T1000 (cell line): ENCODE results near the gene SATB1.
"Not testable (repeated sequence)": the region's sequence is repeated elsewhere in the genome, so short reads cannot be mapped to it uniquely, and the experiment has no call there.

Experiments
- DNase-seq: peaks from one replicate; lab custom pipeline; 2025; ENCODE audit warnings: mixed read lengths; lab: John Stamatoyannopoulos, UW

Gene SATB1

DNA sequence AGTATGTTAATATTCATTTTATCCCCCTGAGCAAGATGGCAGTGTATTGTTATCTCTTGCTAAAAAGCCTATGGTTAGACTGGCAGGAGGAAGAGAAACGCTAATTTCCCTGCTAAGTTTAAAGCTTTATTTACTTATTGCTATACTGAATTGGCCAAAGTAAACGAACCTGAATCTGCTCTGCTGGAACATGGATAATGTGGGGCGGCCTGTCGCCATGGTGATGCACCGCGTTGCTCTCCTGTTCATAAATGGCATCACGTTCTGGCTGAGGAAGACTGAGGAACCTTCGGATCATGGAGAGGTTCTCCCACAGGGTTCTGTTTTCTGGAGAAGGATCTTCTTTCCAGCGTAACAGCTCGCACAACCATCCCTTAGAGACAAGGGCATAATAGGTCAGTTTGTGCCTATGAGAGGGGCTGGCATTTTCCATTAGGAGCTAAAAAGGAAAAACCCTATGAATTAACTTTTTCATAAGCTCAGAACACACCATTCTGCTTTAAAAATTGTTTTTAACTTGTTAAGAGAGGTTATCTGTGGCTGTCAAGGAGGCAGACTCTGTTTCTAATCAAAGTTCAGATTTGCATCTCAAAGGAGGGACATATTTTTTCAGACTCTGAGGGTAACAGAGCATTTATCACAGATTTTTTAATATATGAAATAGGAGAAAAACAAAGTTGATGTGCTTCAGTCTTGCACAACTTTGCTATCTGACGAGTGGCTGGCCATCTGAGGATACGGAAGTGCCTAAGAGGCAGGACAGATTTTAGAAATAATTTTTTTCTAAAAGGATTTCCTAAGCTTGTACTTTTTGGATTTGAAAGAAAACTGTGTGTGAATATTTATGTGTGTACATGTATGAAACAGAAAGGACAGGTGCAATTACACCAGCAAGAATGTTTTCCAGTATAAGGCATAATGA lies 73.1 kb downstream of the SATB1 start:
- DNase-seq, result no peak

DNA sequence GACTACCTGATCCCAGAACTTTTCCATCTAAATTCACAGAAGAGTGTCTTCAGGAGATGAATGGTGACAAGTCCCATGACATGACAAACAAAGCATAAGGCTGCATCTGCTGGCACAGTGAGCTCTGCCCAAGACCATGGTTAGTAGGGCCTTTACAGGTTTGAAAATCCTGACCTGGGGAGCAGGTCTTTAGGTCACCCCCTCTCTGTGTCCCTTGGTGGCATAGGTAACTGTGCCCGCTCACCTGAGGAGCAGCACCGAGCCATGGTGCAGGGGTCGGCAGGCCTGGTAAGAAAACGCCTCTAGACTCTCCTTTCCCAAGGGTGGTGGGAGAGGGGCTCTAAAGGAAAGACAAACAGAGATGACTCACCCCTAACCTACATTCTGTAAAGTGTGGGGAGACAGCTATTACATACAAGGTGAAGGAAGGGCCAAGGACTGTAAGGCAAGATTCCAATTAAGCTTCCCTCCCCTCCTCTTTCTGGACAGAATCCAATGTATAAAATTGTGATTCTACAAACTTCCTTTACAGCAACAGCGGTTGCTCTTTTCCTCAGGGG lies 74.0 kb downstream of the SATB1 start:
- no peak for DNase-seq

DNA sequence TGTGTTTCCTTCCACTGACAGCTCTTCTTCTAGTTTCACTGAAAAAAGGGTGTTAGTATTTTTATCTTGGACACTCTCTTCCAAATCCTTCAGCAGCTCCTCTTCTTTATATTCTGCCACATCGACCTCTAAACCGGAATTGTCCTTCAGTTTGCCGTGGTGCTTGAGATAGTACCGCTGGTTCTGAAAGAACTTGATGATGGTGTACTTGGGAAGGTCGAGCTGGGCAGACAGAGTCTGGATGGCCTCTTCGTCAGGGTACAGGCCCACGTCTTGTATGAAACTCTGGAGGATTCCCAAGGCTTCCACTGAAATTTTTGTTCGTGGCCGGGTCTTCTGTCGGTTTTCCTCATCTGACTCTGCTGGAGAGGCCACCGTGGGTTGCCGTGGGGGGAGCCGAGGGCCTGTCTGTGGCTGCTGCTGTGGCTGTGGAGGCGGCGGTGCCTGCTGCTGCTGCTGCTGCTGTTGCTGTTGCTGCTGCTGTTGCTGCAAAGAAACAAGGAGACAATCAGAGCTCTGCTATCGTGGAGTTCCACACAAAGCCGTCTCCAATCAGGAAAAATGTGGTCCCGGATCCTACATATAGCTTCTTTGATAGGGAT lies 75.8 kb downstream of the SATB1 start:
- DNase-seq, result no peak

DNA sequence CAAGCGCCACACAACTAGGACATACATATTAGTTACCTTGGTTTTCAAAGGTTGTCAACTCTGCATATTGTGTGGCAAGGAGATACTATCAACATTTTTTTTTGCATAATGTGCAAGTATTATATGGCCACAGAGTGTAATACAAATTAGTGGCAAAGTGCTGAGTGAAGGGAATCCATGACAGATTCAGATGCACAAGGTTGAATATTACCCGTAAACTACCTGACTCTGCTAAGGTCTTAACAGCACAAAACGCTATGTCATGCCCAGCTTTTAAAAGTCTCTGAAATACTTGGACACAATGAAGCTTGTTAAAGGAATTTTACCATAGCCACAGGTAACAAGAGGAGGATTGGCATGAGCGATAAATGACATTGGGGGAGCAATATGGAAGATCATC lies 79.0 kb downstream of the SATB1 start:
- DNase-seq, result no peak

DNA sequence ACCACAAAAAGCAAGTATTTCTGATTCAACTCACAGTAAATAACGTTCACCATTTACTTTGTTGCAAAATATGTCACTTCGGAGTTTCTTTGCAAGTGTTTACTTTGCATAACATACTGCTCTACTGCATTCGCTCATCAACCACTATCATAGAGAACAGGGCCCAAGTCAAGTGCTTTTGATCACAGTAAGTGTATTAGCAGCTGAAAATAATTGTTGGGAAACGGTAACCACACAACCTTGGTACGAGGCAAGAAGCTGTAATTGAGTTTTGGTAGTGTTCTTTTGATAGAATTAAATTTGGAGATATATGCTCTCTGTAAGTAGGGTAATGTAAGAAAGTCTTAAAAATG lies 80.1 kb downstream of the SATB1 start:
- DNase-seq, result no peak

DNA sequence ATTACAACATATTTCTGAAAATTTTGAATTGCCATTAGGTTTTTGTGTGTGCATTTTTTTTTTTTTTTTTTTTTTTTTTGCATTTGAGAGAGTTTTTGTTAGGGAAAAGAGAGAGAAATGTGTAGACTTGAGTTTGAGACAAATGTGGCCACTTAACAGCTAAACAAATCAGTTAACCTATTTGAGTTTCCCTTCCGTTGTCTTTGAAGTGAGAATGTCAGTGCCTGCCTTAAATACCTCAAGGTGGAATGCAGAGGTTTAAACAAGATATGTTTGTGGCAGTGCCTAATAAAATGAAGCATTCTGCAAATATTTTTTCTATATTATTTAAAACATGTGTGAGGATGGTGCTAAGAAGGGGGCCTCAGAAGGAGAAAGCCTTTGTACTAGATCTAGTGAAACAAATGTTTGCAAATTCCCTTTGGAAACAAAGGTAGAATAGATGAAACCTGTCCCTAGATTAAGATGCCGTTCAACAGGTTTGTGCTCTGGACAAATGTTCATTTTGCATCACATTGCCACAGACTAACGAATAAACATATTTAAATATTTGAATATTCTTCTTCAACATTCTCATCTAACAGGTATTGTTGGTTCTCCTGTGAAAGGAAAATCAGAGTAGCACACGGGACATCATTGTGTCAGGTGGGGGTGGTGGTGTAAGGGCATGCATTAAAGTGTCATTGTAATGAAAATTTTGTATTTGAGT lies 80.7 kb downstream of the SATB1 start:
- no peak for DNase-seq

DNA sequence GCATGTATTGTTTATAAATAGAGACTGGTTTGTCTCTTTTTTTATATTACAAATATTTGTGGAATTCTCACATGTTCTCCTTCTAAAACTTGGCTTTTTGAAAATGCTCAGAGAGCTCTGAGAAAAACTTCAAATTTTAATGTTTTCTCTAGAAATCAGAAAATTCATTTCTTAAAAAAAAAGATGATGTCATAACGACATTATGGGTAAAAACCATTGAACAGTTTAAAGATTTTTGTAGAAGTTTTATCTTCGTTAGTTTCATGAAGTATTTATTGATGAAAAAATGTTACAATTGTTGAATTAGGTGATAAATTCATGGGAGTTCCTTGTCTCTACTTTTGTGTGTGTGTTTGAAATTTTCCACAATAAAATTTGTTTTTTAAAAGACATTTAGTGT lies 81.3 kb downstream of the SATB1 start:
- no peak for DNase-seq

DNA sequence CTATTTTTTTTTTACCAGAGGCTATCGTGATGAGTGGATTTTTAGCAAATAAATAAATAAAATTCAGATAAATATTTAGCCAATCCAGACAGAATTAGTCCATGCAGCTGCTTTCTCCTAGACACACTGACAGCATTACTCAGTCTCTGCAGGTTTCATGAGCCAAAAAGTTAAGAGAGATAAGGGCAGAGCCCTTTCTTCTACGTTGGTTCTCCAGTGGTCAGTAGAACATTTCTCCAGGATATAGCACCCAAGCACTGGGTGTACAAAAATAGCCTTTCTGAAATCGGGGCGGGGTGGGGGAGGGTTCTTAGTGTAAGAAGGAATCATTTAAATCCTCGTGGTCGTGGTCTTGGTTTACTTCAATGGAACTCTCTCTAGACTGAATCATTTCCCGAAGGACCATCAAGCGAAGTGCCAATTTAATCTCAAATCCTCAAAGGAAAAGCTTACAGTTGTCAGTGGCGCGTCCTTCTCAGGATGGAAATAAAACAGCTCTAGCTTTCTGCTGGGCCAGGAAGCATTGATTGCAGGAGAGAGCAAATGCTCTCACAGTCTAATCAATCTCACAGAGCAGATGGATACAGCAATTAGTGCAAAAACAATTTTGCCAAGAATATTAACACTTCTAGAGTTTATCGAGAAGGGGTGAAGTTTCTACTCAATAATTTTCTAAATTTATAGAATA lies 86.2 kb downstream of the SATB1 start:
- DNase-seq, result no peak

DNA sequence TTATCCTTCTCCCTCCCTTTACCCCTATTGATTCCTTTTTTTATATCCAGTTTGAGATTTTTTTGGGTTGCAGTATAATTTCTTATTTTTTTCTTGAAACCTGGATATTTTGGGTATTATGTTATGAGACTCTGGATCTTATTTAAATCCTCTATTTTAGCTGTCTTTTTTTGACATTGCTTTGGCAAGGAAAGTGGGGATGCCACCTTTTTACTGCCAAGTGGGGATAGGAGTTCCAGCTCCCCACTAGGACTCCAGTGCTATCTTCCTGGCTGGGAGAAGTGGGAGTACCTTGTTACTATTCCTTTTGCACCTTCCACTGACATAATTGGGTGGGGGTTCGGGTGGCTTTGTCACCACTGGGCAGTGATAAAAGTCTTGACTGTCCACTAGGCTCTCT lies 87.9 kb downstream of the SATB1 start:
- DNase-seq, result no peak

DNA sequence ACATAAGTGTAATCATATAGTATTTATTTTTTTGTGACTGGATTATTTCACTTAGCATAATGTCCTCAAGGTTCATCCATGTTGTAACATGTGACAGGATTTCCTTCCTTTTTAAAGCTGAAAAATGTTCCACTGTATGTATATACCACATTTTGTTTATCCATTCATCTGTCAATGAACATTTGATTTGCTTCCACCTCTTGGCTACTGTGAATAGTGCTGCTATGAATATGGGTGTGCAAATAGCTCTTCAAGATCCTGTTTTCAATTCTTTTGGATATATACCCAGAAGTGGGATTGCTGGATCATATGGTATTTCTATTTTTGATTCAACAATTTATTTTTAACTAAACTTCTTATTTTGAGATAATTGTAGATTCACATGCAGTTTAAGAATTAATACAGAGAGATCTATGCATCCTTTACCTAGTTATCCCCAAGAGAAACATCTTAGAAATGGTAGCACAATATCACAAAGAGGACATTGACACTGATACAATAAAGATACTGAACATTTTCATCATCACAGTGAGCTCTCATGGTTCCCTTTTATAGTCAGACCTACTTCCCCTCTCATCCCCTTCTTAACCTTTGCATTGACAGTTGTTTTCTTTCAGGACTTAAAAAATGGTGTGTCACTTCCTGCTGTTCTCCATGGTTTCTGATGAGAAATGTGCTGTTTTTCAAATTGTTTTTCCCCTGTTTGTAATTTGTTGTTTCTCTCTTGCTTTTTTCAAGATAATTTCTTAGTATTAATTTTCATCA lies 90.1 kb downstream of the SATB1 start:
- DNase-seq, result no peak

DNA sequence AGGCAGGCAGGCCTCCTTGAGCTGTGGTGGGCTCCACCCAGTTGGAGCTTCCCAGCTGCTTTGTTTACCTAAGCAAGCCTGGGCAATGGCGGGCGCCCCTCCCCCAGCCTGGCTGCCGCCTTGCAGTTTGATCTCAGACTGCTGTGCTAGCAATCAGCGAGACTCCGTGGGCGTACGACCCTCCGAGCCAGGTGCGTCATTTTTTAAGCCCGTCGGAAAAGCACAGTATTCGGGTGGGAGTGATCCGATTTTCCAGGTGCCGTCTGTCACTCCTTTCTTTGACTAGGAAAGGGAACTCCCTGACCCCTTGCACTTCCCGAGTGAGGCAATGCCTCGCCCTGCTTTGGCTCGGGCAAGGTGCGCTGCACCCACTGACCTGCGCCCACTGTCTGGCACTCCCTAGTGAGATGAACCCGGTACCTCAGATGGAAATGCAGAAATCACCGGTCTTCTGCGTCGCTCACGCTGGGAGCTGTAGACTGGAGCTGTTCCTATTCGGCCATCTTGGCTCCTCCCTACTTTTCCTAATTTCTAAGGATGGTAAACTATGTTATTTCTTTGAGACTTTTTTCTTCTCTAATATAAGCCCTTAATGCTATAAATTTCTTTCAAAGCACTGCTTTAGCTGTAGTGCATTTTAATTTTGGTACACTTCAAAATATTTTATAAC lies 94.2 kb downstream of the SATB1 start:
- not testable (repeated sequence) for DNase-seq

DNA sequence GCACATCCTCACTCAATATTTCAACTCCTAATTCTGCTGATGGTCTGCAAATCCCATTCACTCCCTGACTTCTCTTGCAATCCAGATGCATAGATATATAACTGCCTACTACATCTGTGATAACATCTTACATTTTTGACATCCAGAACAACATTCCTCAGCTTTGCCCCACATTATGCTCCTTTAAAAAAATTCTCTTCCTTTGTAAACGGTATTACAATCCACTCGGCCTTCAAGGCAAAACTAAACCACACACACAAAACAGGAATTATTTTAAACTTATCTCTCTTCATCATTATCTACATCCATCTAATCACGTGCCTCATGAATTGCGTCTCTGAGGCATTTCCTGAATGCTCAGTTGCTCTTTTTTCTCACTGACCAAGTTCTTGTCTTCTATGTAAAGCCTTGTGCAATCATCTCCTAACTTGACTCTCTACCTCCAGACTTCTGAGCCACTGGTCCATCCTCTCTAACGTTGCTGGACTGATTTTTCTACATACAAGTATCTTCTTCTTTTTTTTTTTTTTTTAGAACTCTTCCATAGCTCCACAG lies 117.0 kb downstream of the SATB1 start:
- DNase-seq, result no peak

DNA sequence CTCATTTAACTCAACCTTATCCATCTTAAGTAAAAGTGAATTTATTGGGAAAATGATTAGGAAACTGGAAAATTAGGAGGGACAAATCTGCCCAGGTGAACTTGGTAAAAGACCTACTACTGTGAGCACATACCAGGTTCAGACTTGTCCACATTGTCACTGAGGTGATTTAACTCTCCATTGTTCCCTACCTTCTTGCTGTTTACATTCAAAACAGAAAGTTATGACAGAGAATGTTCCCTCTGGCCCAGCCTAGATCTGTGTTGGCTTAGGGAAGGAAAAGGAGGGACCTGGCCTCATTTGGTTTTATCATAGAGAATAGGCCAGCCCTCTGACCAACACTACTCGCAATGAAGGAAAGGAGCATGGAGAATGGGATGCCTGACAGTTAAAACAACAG lies 117.6 kb downstream of the SATB1 start:
- no peak for DNase-seq

DNA sequence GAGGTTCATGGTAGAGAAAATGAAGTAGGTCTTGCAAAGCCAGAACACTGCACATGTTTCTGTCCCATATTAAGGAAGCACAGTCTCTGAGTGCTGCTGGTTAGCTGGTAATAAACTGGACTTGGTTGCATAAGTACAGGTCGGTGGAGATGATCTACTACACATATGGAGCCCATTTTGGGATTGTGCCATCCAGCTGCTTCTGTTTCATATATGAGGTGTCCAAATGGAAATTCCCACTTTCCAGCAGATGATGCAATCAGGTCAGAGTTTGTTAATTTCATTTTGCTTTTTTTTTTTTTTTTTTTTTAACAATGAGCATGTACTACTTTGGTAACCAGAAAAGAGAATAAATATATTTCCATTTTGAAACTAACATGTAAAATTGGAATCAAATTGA lies 122.6 kb downstream of the SATB1 start:
- no peak for DNase-seq

DNA sequence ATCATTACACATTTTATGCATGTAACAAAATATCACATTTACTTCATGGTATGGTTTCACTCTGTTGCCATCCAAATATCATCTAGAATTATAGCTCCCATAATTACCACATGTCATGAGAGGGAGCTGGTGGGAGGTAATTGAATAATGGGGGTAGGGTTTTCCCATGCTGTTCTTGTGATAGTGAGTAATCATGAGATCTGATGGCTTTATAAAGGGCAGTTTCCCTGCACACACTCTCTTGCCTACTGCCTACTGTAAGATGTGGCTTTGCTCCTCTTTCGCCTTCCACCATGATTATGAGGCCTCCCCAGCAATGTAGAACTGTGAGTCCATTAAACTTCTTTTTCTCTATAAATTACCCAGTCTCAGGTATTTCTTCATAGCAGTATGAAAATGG lies 123.4 kb downstream of the SATB1 start:
- DNase-seq, result no peak

DNA sequence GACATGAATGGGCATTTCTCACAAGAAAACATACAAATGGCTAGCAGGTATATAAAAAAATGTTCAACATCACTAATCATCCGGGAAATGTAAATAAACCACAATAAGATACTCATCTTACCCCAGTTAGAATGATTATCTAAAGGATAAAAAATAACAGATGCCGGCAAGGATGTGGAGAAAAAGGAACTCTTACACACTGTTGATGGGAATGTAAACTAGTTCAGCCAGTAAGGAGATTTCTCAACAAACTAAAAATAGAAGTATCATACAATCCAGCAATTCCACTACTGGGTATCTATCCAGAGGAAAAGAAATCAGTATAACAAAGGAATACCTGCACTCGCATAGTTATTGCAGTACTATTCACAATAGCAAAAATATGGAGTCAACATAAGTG lies 124.2 kb downstream of the SATB1 start:
- DNase-seq, result no peak

DNA sequence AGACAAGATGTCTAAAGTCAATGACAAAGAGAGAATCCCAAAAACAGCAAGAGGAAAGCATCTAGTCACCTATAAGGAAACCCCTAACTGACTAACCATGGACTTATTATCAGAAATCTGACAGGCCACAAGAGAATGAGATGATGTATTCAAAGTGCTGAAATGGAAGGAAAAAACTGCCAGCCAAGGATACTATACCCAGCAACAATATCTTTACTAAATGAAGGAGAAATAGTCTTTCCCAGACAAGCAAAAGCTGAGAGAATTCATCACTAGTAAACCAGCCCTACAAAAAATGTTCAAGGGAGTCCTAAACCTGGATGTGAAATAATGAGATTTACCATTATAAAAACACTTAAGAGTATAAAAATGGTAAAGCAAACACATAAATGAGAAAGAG lies 128.0 kb downstream of the SATB1 start:
- DNase-seq, result no peak
